GM21447 (cell line): ENCODE measurements around the gene INSL4.
A peak's percentile ranks its signal among the peaks of the same experiment; 100 is the strongest.

ENCODE experiments used
- ATAC-seq: cut with Tn5 transposase; IDR thresholded peaks from one replicate; pipeline ENCODE4 v1.9.1; 2021; ENCODE audit not compliant: unreplicated experiment

The INSL4 gene

DNA sequence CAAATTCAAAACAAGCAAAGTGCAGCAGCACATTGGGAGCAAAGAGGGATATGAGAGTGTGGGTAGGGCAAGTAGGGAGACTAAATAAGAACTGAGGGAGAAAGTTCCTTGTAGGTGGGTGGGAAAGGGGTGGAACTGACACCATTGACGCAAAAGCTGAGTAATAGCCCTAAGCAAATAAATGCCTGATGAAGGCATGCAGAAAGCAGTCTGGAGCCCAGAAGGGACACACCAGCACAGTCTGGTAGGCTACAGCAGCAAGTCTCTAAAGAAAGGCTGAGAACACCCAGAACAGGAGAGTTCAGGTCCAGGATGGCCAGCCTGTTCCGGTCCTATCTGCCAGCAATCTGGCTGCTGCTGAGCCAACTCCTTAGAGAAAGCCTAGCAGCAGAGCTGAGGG lies at the start of gene INSL4:
TSS of gene INSL4 (plus strand) at position 208 of the 400 bp plus-strand sequence. CDS start at position 313, 105 bp downstream.
- ATAC-seq: no peak

DNA sequence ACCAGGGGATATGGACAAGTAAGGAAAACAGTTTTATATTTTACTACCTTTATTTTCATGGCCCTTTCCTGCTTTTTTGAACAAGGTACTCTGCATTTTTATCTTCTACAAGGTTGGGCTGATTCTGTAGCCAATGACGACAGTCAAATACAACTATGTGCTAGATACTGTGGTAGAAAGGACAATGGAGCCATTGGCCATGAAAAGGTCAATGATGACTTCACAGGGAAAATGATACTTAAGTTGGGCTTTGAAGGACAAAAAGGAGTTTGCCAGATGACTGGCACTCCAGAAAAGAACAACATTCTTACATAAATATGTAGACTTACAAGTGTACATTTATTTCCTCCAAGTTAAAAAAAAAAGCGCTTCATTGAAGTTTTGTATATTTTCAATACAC lies 46.4 kb upstream of the INSL4 start:
- no peak for ATAC-seq

DNA sequence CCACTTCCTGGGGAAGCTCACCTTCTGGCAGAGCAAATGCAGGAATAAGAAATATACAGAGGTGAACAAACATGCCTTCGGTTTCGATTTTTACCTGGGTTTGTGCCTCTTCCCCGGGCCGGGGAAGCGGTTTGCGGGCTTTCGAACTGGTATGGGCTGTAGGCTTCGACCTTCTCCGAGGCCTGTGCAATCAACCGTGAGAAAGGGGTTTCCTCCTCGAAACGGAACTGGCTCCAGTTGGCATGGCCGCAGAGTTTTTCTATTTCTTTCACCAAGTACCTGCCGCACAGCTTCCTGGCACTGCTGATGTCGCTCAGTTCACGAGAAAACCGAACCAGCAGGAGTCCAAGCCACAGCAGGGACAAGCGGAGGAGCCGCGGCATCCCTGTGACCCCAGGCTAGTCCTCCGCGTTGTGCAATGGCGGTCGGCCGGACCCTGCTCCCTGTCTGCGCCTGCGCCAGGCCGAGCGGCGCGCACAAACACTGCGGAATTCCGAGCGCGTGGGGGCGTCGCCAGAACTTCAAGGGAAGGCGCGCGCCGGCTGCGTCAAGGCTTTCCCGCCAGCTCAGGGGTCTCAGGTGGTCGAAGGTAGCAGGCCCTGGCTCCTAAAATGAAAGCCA lies 45.9 kb upstream of the INSL4 start, which contains the start of gene INSL6:
TSS of gene INSL6 (minus strand) at position 420 of the 621 bp plus-strand sequence. CDS start at position 383, 37 bp downstream.
- ATAC-seq: no peak

DNA sequence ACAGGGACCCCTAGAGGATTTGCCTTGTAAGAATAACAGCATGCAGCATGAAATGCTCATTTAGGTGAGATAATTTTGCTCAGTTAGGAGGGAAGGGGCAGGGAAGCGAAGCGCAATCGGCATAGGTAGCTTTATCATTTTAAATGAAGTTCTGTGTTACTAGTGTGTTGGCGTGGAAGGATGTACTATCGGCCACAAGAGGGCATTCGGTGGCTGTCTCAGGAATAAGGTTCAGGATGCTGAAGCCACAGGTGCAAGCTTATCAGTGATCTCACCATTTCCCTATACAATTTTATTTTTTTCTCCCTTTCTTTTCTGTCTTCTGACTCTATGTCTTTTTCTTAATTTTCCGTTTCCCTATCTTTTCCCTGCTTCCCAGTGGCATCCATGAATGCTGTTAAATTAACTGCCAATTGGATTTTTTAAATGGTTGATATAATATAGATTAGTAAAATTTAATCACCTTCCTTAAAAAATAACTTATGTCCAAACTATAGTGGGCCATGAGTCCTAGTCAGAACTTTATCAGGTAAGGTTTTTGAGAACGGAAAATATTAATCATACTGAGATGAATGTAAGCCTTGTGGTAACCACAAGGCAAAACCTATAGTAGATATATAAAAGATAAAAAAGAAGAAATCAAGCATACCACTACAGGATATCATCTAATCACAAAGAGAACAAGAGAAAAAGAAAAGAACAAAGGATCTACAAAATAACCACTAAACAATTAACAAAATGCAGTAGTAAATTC lies 44.6 kb upstream of the INSL4 start:
- ATAC-seq: peak; percentile 66

DNA sequence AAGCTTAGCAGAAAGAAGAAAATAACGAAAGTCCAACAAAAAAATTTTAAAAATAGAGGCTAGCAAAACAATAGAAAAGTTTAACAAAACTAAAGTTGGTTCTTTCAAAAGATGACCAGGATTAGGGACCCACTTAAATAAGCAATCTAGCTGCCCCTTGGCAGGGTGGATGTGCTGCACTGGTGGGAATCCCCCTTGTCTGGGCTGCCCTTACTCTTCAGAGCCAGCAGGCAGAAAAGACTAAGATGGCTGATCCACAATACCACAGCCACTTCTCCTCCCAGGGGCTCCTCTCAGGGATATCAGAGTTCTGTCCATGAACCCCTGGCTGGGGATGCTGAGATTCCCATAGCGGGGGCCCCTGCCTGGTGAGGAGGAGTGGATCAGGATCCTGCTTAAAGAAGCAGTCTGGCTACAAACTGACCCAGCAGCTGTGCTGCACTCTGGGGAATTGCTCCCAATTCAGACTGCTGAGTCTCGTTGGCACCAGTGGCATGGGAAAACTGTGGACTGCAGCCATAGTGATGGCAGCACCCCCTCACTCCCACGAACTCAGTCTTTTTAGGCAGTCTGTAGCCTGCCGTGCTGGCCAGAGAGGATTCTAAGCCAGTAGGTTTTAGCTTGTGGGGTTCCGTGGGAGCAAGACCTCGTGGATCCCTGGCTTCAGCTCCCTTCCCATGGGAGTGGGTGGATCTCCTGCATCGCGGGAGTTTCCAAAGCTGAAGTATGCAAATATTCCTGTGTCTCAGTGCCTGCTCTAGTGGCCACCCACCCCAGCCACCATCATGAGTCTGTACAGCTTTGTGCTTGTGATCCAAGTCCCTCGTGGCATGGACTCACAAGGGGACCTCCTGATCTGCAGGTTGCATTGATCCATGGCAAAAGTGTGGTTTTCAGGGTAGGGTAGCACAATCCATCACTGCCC lies 42.9 kb upstream of the INSL4 start:
- no peak for ATAC-seq

DNA sequence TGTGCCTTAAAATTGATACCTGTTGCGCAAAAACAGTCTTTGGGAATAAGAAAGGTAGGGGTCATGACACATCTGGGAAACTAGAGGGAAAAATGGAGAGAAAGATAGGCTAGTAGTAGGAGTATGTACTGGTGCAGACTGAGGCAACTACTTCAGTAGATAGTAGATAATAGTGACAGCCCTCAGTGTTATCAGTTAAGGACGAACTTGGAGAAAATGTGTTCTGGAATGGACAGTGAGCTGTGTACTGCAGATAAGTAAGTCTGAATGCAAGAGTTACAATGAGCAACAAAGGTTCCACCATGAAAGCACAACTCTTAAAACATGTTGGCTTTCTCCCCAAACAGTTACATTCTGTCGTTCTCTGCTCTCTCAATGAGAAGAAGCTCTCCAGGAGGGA lies 39.2 kb upstream of the INSL4 start:
- no peak for ATAC-seq

DNA sequence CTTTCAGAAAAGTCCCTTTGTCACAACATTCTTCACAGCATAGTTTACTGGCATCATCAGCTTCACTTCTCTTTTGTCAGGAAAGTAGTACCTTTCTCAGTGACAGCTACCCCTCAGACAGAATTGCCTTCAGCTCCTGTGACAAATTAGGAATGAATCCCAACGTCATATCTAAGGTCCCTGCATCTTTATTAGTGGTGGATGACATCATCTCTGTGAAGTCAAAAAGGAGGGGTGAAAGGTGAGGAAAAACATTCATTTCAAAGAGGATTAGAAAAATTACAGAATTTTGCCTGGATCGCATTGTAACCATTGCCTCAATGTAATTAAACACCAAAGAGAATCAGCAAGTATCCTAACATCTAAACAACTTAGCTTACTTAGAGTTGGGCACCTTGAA lies 37.9 kb upstream of the INSL4 start:
- ATAC-seq: no peak

DNA sequence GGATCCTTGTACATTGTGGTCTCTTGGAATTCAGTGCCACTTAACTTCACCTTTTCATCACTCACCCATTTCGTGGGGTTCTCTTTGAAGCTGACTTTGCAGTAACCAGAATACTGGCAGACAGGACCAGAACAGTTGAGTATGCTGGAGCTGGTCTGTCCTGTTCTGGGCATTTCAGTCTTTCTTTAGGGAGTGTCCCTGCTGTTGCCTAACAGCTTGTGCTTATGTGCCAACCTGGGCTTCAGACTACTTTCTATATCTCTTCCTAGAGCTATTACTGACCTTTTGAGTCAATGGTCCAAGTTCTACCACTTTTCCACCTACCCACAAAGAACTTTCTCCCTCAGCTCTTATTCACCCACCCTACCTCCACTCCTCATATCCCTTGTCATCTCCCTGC lies 35.8 kb upstream of the INSL4 start:
- no peak for ATAC-seq

DNA sequence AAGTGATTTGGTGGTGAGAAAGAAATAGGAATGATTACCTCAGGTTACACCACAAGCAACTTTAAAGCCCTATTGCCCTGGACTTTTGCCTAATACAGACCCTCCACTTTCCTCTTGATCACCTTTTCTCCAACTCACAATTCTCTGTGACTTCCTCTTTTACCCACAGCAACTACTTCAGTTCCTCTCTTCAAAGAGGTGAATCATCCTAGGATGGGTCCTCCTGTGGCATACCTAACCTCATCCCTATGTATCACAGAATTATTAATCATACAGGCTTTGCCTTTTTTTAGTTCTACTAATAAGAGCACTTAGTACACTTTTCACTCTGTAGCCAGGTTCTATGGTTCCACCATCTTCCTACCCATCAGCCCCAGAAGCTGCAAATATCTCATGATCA lies 26.1 kb upstream of the INSL4 start:
- ATAC-seq: no peak

DNA sequence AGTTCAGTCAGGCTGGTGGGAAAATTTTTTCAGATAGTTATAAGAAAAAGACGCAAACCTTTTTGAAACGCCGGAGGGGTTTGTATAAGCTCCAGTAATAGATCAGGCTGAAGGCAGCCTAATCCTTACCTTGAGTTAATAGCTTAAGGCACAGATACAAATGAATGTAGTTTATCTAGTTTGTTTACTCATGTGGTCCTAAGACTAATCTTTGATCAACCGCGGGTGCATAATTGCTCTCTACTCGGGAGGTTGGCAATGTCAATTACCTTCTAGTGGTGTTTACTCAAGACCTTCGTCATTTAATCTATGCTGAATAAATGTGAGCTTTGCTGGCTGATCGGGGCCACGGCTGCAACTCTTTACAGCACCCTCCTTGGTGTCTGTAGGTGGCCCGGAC lies 665 bp upstream of the INSL4 start:
- ATAC-seq: no peak

DNA sequence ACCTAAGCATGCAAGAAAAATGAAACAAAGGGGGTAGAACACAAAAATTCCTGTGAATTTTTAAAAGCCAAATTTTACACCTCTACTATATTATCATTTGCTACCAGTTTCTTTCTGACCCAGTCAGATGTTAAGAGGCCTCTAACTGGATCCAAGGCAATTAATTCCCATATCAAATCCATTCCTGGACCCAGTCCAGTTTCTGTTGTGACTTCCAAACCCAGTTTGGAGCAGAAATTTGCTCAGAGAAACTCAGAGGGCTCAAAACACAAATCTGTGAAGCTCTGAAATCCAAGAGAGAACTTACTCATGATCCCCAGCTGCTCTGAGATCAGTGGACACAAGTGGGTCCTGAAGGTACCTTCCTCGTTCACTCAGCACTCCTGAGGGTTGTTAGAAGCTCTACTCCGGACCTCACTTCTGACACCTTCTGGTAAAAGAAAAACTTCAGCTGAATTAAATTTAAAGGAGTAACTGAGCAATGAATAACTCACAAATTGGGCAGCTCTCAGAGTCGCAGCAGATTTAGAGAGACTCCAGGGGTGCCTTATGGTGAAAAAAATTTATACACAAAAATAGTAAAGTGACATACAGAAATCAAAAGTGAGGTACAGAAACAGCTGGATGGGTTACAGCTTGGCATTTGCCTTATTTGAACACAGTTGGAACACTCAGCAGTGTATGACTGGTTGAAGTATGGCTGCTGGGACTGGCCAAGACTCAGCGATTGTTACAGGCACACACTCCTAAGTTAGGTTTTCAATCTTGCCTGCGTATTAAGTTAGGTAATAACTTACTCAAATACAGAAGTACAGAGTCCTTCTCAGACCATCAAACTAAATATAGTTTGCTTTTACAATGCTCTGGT lies 32.4 kb downstream of the INSL4 start:
- ATAC-seq: no peak

DNA sequence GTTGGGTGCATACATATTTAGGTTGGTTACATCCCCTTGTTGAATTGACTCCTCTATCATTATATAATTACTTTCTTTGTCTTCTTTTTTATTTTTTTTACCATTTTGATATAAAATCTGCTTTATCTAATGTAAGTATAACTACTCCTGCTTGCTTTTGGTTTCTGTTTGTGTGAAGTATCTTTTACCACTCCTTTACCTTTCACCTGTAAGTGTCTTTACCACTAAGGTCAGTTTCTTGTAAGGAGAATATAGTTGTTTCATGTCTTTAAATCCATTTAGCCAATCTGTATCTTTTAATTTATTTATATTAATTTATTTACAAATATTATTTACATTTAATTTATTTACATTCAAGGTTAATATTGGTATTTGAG lies 33.0 kb downstream of the INSL4 start:
- no peak for ATAC-seq

DNA sequence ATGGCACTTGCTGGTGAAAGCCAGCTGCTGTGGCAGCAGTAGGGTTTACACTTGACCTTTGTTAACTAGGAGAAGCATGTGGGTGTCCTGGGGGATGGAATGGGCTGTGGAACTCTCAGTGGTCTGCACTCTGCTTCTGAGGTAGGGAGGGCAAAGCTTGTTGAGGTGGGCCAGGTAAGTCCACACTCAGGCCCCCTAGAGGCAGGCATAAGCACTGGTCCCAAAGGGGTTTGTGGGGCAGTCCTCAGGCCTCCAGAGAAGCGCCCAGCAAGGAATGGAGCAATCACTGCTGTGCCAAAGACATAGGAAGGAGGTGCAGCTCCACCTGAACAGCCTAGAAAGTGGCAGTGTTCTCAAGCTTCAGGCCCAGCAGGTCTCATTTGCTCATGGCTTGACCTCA lies 34.7 kb downstream of the INSL4 start:
- ATAC-seq: no peak

DNA sequence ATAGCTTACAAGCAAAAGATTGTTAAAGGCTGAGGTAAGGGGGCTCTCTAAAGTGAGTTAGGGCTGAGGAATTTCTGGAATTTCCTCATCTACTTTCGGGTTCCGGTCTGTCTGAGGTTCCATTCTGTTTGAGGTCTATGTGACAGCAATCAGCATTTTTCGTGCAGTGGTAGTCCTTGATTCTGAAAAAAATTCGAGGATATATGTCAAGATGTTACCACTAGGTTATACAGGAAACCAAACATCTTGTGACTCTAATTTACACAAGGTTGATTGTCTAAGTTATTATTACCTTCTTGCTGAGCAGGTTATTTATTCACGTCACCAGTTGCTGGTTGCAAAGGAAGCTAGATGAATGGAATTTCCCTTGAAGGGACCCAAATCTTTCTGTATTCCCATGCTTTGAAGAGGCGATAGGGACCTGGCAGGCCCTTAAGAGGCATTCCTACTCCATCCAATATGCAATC lies 38.1 kb downstream of the INSL4 start:
- no peak for ATAC-seq

DNA sequence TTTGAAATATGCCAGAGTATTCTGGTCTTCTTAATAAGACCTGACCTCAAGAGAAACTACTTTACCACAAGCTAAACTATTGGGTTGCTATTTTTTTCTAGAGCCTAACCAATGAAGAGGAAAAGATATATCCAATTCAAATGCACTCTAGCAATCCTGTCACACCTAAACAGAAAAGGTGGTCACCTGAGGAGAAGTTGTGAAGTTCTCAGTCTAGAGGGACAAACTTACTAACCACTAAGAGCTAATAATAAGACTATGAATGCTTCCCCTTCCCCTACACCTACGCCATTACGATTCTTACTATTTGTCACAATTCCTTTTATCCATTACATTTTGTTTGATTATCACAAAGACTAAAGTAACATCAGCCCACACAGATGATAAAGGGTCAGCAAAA lies 43.6 kb downstream of the INSL4 start:
- no peak for ATAC-seq

DNA sequence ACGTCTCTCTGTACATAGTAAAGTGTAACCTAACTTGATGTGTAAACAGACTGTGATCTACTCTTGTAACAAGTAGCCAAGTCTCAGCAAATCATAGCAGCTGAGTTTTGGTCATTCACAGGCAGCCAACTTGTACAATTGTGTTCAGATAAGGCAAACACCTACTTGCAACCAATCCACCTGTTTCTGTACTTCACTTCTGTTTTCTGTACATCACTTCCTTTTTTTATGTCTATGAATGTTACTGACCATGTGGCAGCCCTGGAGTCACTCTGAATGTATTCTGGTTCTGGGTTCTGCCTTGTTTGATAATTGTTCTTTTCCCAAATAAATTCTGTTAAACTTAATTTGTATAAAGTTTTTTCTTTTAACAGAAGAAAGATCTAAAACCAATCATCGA lies 47.3 kb downstream of the INSL4 start:
- ATAC-seq: no peak
